CD4-positive, alpha-beta T cell (primary cell): Measurements from ENCODE around the gene RRP8. TPM values are rescaled to one million over a fixed set of nuclear protein-coding genes. Genes with fewer than 3 reads are reported as not detected.

Experiments used
- ATAC-seq: fragments of 200-7000 bp; cut with Tn5 transposase; one replicate; pipeline ENCODE4 v1.10.0; 2022; ENCODE audit warnings: mild to moderate bottlenecking; ENCODE audit not compliant: poor library complexity
- CTCF ChIA-PET: fragments of 350-600 bp; sonication (Branson Sonifier 250); formaldehyde crosslinking; loops from one replicate; lab custom pipeline; 2021; ENCODE audit warnings: antibody characterized with exemption, inconsistent platforms; lab: Charles Lee
- POLR2A ChIA-PET: fragments of 350-600 bp; sonication (Branson Sonifier 250); formaldehyde crosslinking; loops from one replicate; lab custom pipeline; 2021; ENCODE audit warnings: antibody characterized with exemption, inconsistent platforms; lab: Charles Lee
- DNase-seq, 14 experiments: peaks; one replicate each; pipeline ENCODE4 v3.0.0-alpha.2; 2013 to 2020; ENCODE audit warnings: mixed read lengths in 2 of 14
- H3K27ac ChIP-seq, 2 donors: one replicate each; pipeline versions ENCODE4 v1.5.1 to v1.7.0; 2013; ENCODE audit warnings: low read length in 2 of 2, low read depth in 1 of 2, mild to moderate bottlenecking in 1 of 2
- H3K27me3 ChIP-seq, 2 experiments: 1 replicate in 1 of 2; 2 replicates in 1 of 2; pipeline versions ENCODE4 v1.6.1 to v1.7.0; 2013; ENCODE audit warnings: low read length in 2 of 2, control low read depth in 1 of 2, mild to moderate bottlenecking in 1 of 2, moderate library complexity in 1 of 2; ENCODE audit not compliant: insufficient read depth in 2 of 2, control insufficient read depth in 1 of 2
- H3K36me3 ChIP-seq: one replicate; pipeline ENCODE4 v1.6.1; 2013; ENCODE audit warnings: low read length, control low read depth; ENCODE audit not compliant: insufficient read depth
- H3K4me1 ChIP-seq: one replicate; pipeline ENCODE4 v1.6.1; 2013; ENCODE audit warnings: low read length, control low read depth; ENCODE audit not compliant: insufficient read depth
- H3K4me3 ChIP-seq: one replicate; pipeline ENCODE4 v1.5.1; 2013; ENCODE audit warnings: mild to moderate bottlenecking, low read length, moderate library complexity
- H3K9me3 ChIP-seq, 2 experiments: 1 replicate in 1 of 2; 2 replicates in 1 of 2; pipeline versions ENCODE4 v1.6.1 to v1.7.0; 2013; ENCODE audit warnings: low read length in 2 of 2, mild to moderate bottlenecking in 2 of 2, control low read depth in 1 of 2, moderate library complexity in 1 of 2; ENCODE audit not compliant: control insufficient read depth in 1 of 2, insufficient read depth in 1 of 2
- H3K27ac Mint-ChIP-seq: one replicate; pipeline ENCODE4 v1.8.0; 2020; ENCODE audit warnings: mixed read lengths
- H3K27me3 Mint-ChIP-seq: one replicate; pipeline ENCODE4 v1.8.0; 2021; ENCODE audit warnings: mixed read lengths
- H3K36me3 Mint-ChIP-seq: one replicate; pipeline ENCODE4 v1.8.0; 2021; ENCODE audit warnings: low read depth, mixed read lengths
- H3K4me1 Mint-ChIP-seq: one replicate; pipeline ENCODE4 v1.8.0; 2021; ENCODE audit warnings: low read depth, mixed read lengths
- H3K4me3 Mint-ChIP-seq: one replicate; pipeline ENCODE4 v1.8.0; 2020; ENCODE audit warnings: mild to moderate bottlenecking, mixed read lengths
- H3K9me3 Mint-ChIP-seq: one replicate; pipeline ENCODE4 v1.8.0; 2020; ENCODE audit warnings: mixed read lengths
- CTCF ChIP-seq: fragments of 200-600 bp; IDR thresholded peaks from one replicate; pipeline ENCODE4 v1.8.0; 2022; ENCODE audit warnings: antibody characterized with exemption, mild to moderate bottlenecking
- intact Hi-C, 2 experiments: fragments of 100-400 bp; cut with DNase I in 1 of 2; cut with micrococcal nuclease in 1 of 2; formaldehyde crosslinking; loops; one replicate each; pipeline versions ENCODE4 v1.15.1 to v1.9.0; 2023 to 2025; cut with DNase I, micrococcal nuclease
- total RNA-seq, 174 experiments: library from RNA in 2 of 174; stranded (reverse) in 2 of 174; gene quantifications; one replicate each; pipeline ENCODE4 v1.2.3 and lab custom pipeline; 2021 to 2026

The RRP8 gene
- total RNA-seq, 2 experiments from 2014 or later: 25.7 to 27.3 TPM

GRCh38 chr11:6561288-6561687 lies 42.1 kb downstream of the RRP8 start:
- ChIA-PET CTCF (no interaction called here), POLR2A (no interaction called here)
- no peak overlapping the region for H3K27ac ChIP-seq
- Mint-ChIP-seq H3K27ac (no peak overlapping the region), H3K27me3 (no peaks in the 10 kb centered on the region), H3K4me3 (no peak overlapping the region), H3K4me1 (no peaks in the 10 kb centered on the region), H3K9me3 (no peaks in the 10 kb centered on the region), H3K36me3 (peaks cover 34% of the 10 kb centered on the region)
- no peak overlapping the region for H3K4me3 ChIP-seq
- no peaks in the 10 kb centered on the region for H3K27me3 ChIP-seq
- intact Hi-C loops: no loop called here
- DNase-seq: no peak
- H3K9me3 ChIP-seq: peaks cover 0 to 3% of the 10 kb centered on the region in 2 experiments
- TF ChIP-seq CTCF: no peak
- no peaks in the 10 kb centered on the region for H3K4me1 ChIP-seq
- H3K36me3 ChIP-seq: peaks cover 3% of the 10 kb centered on the region
- no peak for ATAC-seq

GRCh38 chr11:6559369-6559768 lies 44.0 kb downstream of the RRP8 start:
- Mint-ChIP-seq H3K27ac (no peak overlapping the region), H3K4me1 (no peaks in the 10 kb centered on the region), H3K4me3 (no peak overlapping the region), H3K9me3 (no peaks in the 10 kb centered on the region), H3K36me3 (peaks cover 22% of the 10 kb centered on the region), H3K27me3 (no peaks in the 10 kb centered on the region)
- Histone ChIP-seq H3K36me3 (peaks cover 3% of the 10 kb centered on the region), H3K27ac (no peak overlapping the region), H3K4me1 (no peaks in the 10 kb centered on the region), H3K4me3 (no peak overlapping the region), H3K9me3 (peaks cover 0 to 3% of the 10 kb centered on the region in 2 experiments), H3K27me3 (no peaks in the 10 kb centered on the region)
- ChIA-PET CTCF (no interaction called here), POLR2A (no interaction called here)
- DNase-seq: no peak
- TF ChIP-seq CTCF: no peak
- intact Hi-C loops: no loop called here
- no peak for ATAC-seq

- Histone ChIP-seq H3K9me3 (peaks cover 0 to 3% of the 10 kb centered on the region in 2 experiments), H3K27ac (no peak overlapping the region), H3K27me3 (no peaks in the 10 kb centered on the region), H3K4me3 (no peak overlapping the region), H3K4me1 (no peaks in the 10 kb centered on the region), H3K36me3 (no peaks in the 10 kb centered on the region)
- Mint-ChIP-seq H3K4me1 (no peaks in the 10 kb centered on the region), H3K4me3 (no peak overlapping the region), H3K36me3 (peaks cover 17% of the 10 kb centered on the region), H3K27me3 (no peaks in the 10 kb centered on the region), H3K9me3 (no peaks in the 10 kb centered on the region), H3K27ac (no peak overlapping the region)
- ChIA-PET POLR2A (no interaction called here), CTCF (no interaction called here)
- DNase-seq (no peak), ATAC-seq (no peak)
- no peak for TF ChIP-seq CTCF
- intact Hi-C loops: no loop called here
These were observed 45.4 kb downstream of the RRP8 start for GRCh38 chr11:6557761-6558674.
